Progenitor cell of endocrine pancreas (in vitro differentiated cells): ENCODE data around the gene RPS24. TPM values are rescaled to one million over a fixed set of nuclear protein-coding genes. Genes with fewer than 3 reads are reported as not detected.

Source experiments
- DNase-seq: peaks from one replicate; pipeline ENCODE4 v3.0.0; 2021; ENCODE audit warnings: low spot score; ENCODE audit not compliant: unreplicated experiment
- H3K27ac Mint-ChIP-seq: 2 replicates; pipeline ENCODE4 v1.8.0; 2021; ENCODE audit warnings: mild to moderate bottlenecking, moderate library complexity, mixed read lengths
- H3K27me3 Mint-ChIP-seq: 2 replicates; pipeline ENCODE4 v1.8.0; 2021; ENCODE audit warnings: mixed read lengths
- H3K36me3 Mint-ChIP-seq: 2 replicates; pipeline ENCODE4 v1.8.0; 2022; ENCODE audit warnings: mixed read lengths; ENCODE audit not compliant: insufficient read depth
- H3K4me1 Mint-ChIP-seq: 2 replicates; pipeline ENCODE4 v1.8.0; 2021; ENCODE audit warnings: low read depth, mixed read lengths
- H3K4me3 Mint-ChIP-seq: 2 replicates; pipeline ENCODE4 v1.8.0; 2021; ENCODE audit warnings: low read depth, mild to moderate bottlenecking, moderate library complexity, mixed read lengths
- H3K9me3 Mint-ChIP-seq: 2 replicates; pipeline ENCODE4 v1.8.0; 2021; ENCODE audit warnings: low read depth, mixed read lengths
- CTCF ChIP-seq: fragments of 200-600 bp; sonication (generic); IDR thresholded peaks from one replicate; pipeline ENCODE4 v1.5.0; 2021; ENCODE audit warnings: antibody characterized with exemption, mild to moderate bottlenecking; ENCODE audit not compliant: unreplicated experiment
- total RNA-seq: library from RNA; stranded (reverse); gene quantifications from 2 replicates; pipeline ENCODE4 v1.2.1, GENCODE V29; 2021

The RPS24 gene
- total RNA-seq, 1 donor from 2014 or later: 1,431 TPM

GRCh38 chr10:78017856-78018255 is 15.8 kb upstream of the RPS24 start:
- no peak for TF ChIP-seq CTCF
- Mint-ChIP-seq H3K36me3 (peaks cover 23% of the 10 kb centered on the region), H3K27ac (no peak overlapping the region), H3K9me3 (no peaks in the 10 kb centered on the region), H3K27me3 (no peaks in the 10 kb centered on the region), H3K4me1 (no peaks in the 10 kb centered on the region), H3K4me3 (no peak overlapping the region)
- DNase-seq: no peak

GRCh38 chr10:78019264-78019663 is 14.4 kb upstream of the RPS24 start:
- H3K36me3 Mint-ChIP-seq: peaks cover 20% of the 10 kb centered on the region
- H3K4me1 Mint-ChIP-seq: no peaks in the 10 kb centered on the region
- no peaks in the 10 kb centered on the region for H3K9me3 Mint-ChIP-seq

GRCh38 chr10:78021201-78021600 is 12.5 kb upstream of the RPS24 start:
- no peak for TF ChIP-seq CTCF
- DNase-seq: no peak
- Mint-ChIP-seq H3K36me3 (peaks cover 28% of the 10 kb centered on the region), H3K4me1 (no peaks in the 10 kb centered on the region), H3K4me3 (no peak overlapping the region), H3K9me3 (no peaks in the 10 kb centered on the region), H3K27me3 (no peaks in the 10 kb centered on the region), H3K27ac (no peak overlapping the region)

More at GRCh38 chr10:78019264-78019663, 14.4 kb upstream of the RPS24 start:
- DNase-seq: no peak
- Mint-ChIP-seq H3K27me3 (no peaks in the 10 kb centered on the region), H3K27ac (peak overlapping the region; percentile 24), H3K4me3 (no peak overlapping the region)
- no peak for TF ChIP-seq CTCF

GRCh38 chr10:78023741-78024140 is 9.9 kb upstream of the RPS24 start:
- H3K4me3 Mint-ChIP-seq: no peak overlapping the region
- H3K27ac Mint-ChIP-seq: no peak overlapping the region
- no peaks in the 10 kb centered on the region for H3K27me3 Mint-ChIP-seq
- no peak for TF ChIP-seq CTCF
- no peak for DNase-seq
- peaks cover 9% of the 10 kb centered on the region for H3K4me1 Mint-ChIP-seq
- H3K9me3 Mint-ChIP-seq: no peaks in the 10 kb centered on the region
- peaks cover 25% of the 10 kb centered on the region for H3K36me3 Mint-ChIP-seq

GRCh38 chr10:78025685-78026364 is 7.8 kb upstream of the RPS24 start:
- H3K27ac Mint-ChIP-seq: no peak overlapping the region
- no peak for DNase-seq
- H3K4me1 Mint-ChIP-seq: peaks cover 15% of the 10 kb centered on the region
- no peaks in the 10 kb centered on the region for H3K27me3 Mint-ChIP-seq
- H3K36me3 Mint-ChIP-seq: peaks cover 21% of the 10 kb centered on the region
- H3K9me3 Mint-ChIP-seq: no peaks in the 10 kb centered on the region
- no peak overlapping the region for H3K4me3 Mint-ChIP-seq
- no peak for TF ChIP-seq CTCF
